Uterus (tissue), 2 donors: ENCODE data around the gene NIM1K.

ENCODE experiments used
- CTCF ChIP-seq, 4 experiments: fragments of 200-600 bp in 2 of 4; fragments of 450-650 bp in 2 of 4; sonication (generic) in 2 of 4; IDR thresholded peaks; one replicate each; pipeline ENCODE4 v1.5.1; 2016 to 2019; ENCODE audit warnings: antibody characterized with exemption in 4 of 4, mild to moderate bottlenecking in 2 of 4, moderate library complexity in 1 of 4
- POLR2A ChIP-seq, 2 donors: fragments of 450-650 bp; IDR thresholded peaks; one replicate each; pipeline ENCODE4 v1.6.1; 2016; ENCODE audit warnings: antibody characterized with exemption in 2 of 2, mild to moderate bottlenecking in 1 of 2, moderate library complexity in 1 of 2

DNA sequence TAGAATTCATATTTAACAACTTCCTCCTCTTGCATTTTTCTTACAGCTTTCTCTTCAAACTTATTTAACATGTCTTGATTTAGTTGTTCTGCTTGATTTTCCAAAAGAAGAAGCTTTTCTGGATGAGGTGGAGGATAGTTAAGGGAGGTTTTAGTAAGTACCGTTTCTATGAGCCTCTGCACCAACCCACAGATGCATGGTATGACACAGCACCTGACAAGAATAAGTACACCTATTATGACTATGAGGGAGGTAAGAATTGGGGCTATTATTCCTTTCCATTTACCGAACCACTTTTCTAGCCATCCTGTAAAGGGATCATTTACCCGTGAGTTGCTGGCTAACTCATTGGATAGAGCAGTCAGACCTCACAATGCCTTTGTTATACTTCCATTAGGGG lies 123.7 kb downstream of the NIM1K start:
- TF ChIP-seq CTCF (IDR thresholded peaks at IDR 0.05) = no peak
- TF ChIP-seq POLR2A (IDR thresholded peaks at IDR 0.05) = no peak
